SK-N-SH (cell line): ENCODE data around the gene INPP5A. TPM values are rescaled to one million over a fixed set of nuclear protein-coding genes. Genes with fewer than 3 reads are reported as not detected.

Experiments used
- CTCF ChIA-PET: fragments of 300-600, 350-600 bp; formaldehyde crosslinking; extraction: SDS; loops from one replicate; lab custom pipeline; 2021; lab: Yijun Ruan, JAX
- POLR2A ChIA-PET: fragments of 350-600 bp; sonication (Branson Sonifier 250); formaldehyde crosslinking; extraction: SDS; loops from one replicate; lab custom pipeline; 2020; ENCODE audit warnings: antibody characterized with exemption, inconsistent platforms; lab: Yijun Ruan, JAX
- DNase-seq: peaks from one replicate; pipeline ENCODE4 v3.0.0; 2012
- H2AFZ ChIP-seq: fragments of 200-600 bp; sonication (generic); 2 replicates; pipeline ENCODE4 v1.8.1; 2016; ENCODE audit warnings: antibody characterized with exemption, mild to moderate bottlenecking, low read depth
- H3F3A ChIP-seq: fragments of 200-600 bp; sonication (generic); replicated peaks from 2 replicates; pipeline ENCODE3; 2016; ENCODE audit warnings: antibody characterized with exemption, mild to moderate bottlenecking; ENCODE audit not compliant: insufficient read depth
- H3K27ac ChIP-seq, 2 experiments: fragments of 200-500 bp in 1 of 2; fragments of 200-600 bp in 1 of 2; sonication (Bioruptor generic) in 1 of 2; sonication (generic), shearing (Covaris generic) in 1 of 2; 2 replicates each; pipeline versions ENCODE4 v1.5.1 to v1.6.1; 2014 to 2016; ENCODE audit warnings: low read depth in 2 of 2, inconsistent platforms in 1 of 2, low read length in 1 of 2, mild to moderate bottlenecking in 1 of 2, mixed read lengths in 1 of 2
- H3K27me3 ChIP-seq: fragments of 200-600 bp; sonication (generic), shearing (Covaris generic); 2 replicates; pipeline ENCODE4 v1.6.1; 2016; ENCODE audit warnings: mixed run types; ENCODE audit not compliant: insufficient read depth
- H3K36me3 ChIP-seq, 2 experiments: fragments of 200-500 bp in 1 of 2; fragments of 200-600 bp in 1 of 2; sonication (Bioruptor generic) in 1 of 2; sonication (generic) in 1 of 2; replicated peaks in 1 of 2; 2 replicates each; pipeline versions ENCODE3 to v1.5.1; 2014 to 2016; ENCODE audit warnings: low read length in 1 of 2, mild to moderate bottlenecking in 1 of 2; ENCODE audit not compliant: insufficient read depth in 2 of 2, control insufficient read depth in 1 of 2
- H3K4me1 ChIP-seq, 2 experiments: fragments of 200-500 bp in 1 of 2; fragments of 200-600 bp in 1 of 2; sonication (Bioruptor generic) in 1 of 2; sonication (generic), shearing (Covaris generic) in 1 of 2; 2 replicates each; pipeline versions ENCODE4 v1.5.1 to v1.6.1; 2014 to 2016; ENCODE audit warnings: low read depth in 1 of 2, low read length in 1 of 2, mixed run types in 1 of 2; ENCODE audit not compliant: insufficient read depth in 2 of 2, control insufficient read depth in 1 of 2
- H3K4me2 ChIP-seq: fragments of 200-600 bp; sonication (generic), shearing (Covaris generic); 2 replicates; pipeline ENCODE4 v1.6.1; 2017; ENCODE audit warnings: mixed run types
- H3K4me3 ChIP-seq, 2 experiments: fragments of 200-500 bp in 1 of 2; fragments of 200-600 bp in 1 of 2; sonication (Bioruptor generic) in 1 of 2; sonication (generic), shearing (Covaris generic) in 1 of 2; 2 replicates each; pipeline versions ENCODE4 v1.5.1 to v1.8.1; 2014 to 2016; ENCODE audit warnings: low read depth in 2 of 2, inconsistent platforms in 1 of 2, low read length in 1 of 2, mild to moderate bottlenecking in 1 of 2, mixed read lengths in 1 of 2, moderate library complexity in 1 of 2
- H3K79me2 ChIP-seq: fragments of 200-600 bp; sonication (generic); 2 replicates; pipeline ENCODE4 v1.8.1; 2017; ENCODE audit warnings: mild to moderate bottlenecking; ENCODE audit not compliant: insufficient read depth
- H3K9ac ChIP-seq: fragments of 200-600 bp; sonication (generic); 2 replicates; pipeline ENCODE4 v1.6.1; 2017; ENCODE audit warnings: mixed run types
- H3K9me2 ChIP-seq: fragments of 200-600 bp; sonication (generic); 2 replicates; pipeline ENCODE4 v1.6.1; 2017; ENCODE audit warnings: mixed run types
- H3K9me3 ChIP-seq: fragments of 200-600 bp; sonication (generic); 2 replicates; pipeline ENCODE4 v1.6.1; 2017; ENCODE audit warnings: mixed run types, mild to moderate bottlenecking, moderate library complexity
- H4K20me1 ChIP-seq: fragments of 200-600 bp; sonication (generic); 2 replicates; pipeline ENCODE4 v1.6.1; 2017; ENCODE audit warnings: mild to moderate bottlenecking, mixed run types; ENCODE audit not compliant: insufficient read depth
- CHD2 ChIP-seq: fragments of 150-350 bp; IDR thresholded peaks from 2 replicates; pipeline ENCODE4 v1.6.1; 2018; ENCODE audit warnings: low read length; ENCODE audit not compliant: partially characterized antibody
- ELF1 ChIP-seq: IDR thresholded peaks from 2 replicates; pipeline ENCODE4 v1.4.0; 2012
- FOSL2 ChIP-seq: IDR thresholded peaks from 2 replicates; pipeline ENCODE4 v1.4.0; 2012; ENCODE audit warnings: low read depth, mild to moderate bottlenecking, moderate library complexity, borderline replicate concordance
- FOXM1 ChIP-seq: IDR thresholded peaks from 2 replicates; pipeline ENCODE4 v1.4.0; 2012; ENCODE audit warnings: low read depth, mild to moderate bottlenecking
- JUND ChIP-seq: IDR thresholded peaks from 2 replicates; pipeline ENCODE4 v1.4.0; 2012
- MXI1 ChIP-seq: IDR thresholded peaks from 2 replicates; pipeline ENCODE4 v1.6.1; 2012; ENCODE audit warnings: mild to moderate bottlenecking, low read depth, low read length, improper control_type of control experiment
- NFIC ChIP-seq: IDR thresholded peaks from 2 replicates; pipeline ENCODE4 v1.4.0; 2012; ENCODE audit warnings: borderline replicate concordance
- PBX3 ChIP-seq: IDR thresholded peaks from 2 replicates; pipeline ENCODE4; 2012
- POLR2AphosphoS5 ChIP-seq: IDR thresholded peaks from 2 replicates; pipeline ENCODE4 v1.6.1; 2012; ENCODE audit warnings: low read depth, low read length
- RCOR1 ChIP-seq: fragments of 150-350 bp; IDR thresholded peaks from 2 replicates; pipeline ENCODE4 v1.6.1; 2017; ENCODE audit warnings: antibody characterized with exemption, low read length
- SIN3A ChIP-seq: IDR thresholded peaks from 2 replicates; pipeline ENCODE4 v1.6.1; 2012; ENCODE audit warnings: low read depth, mild to moderate bottlenecking, low read length, moderate library complexity, borderline replicate concordance
- TEAD4 ChIP-seq: IDR thresholded peaks from 2 replicates; pipeline ENCODE4 v1.4.0; 2012; ENCODE audit warnings: mild to moderate bottlenecking, borderline replicate concordance; ENCODE audit not compliant: insufficient read depth
- USF2 ChIP-seq: fragments of 150-350 bp; IDR thresholded peaks from 2 replicates; pipeline ENCODE4 v1.6.1; 2017; ENCODE audit warnings: antibody characterized with exemption, low read length, low read depth, borderline replicate concordance
- YY1 ChIP-seq: IDR thresholded peaks from 2 replicates; pipeline ENCODE4 v1.4.0; 2012; ENCODE audit warnings: low read depth, mild to moderate bottlenecking
- ZBTB33 ChIP-seq: IDR thresholded peaks from 2 replicates; pipeline ENCODE4 v1.4.0; 2012; ENCODE audit warnings: low read depth, borderline replicate concordance
- WGBS: methylation state at CpG from one replicate; pipeline ENCODE4 v1.1.6; 2017; ENCODE audit warnings: low lambda C conversion rate; 5-methylcytosine and 5-hydroxymethylcytosine counted together
- polyA plus RNA-seq, 3 experiments: library from polyadenylated mRNA; depleted of rRNA; stranded (reverse); fragments of >200 nt; gene quantifications; 2 replicates each; pipeline ENCODE4 v1.2.3, GENCODE V29; 2012

INPP5A gene
- polyA plus RNA-seq, 1 of the 3 experiments (the other 2 are of a cell fraction) = 12.0 TPM

GRCh38 chr10:132807621-132808049, 270.0 kb downstream of the INPP5A start:
- Histone ChIP-seq H3K27ac (no peak overlapping the region), H2AFZ (no peak overlapping the region), H3F3A (no peaks in the 10 kb centered on the region), H4K20me1 (no peaks in the 10 kb centered on the region), H3K79me2 (no peaks in the 10 kb centered on the region), H3K36me3 (no peaks in the 10 kb centered on the region), H3K4me1 (peaks cover 0 to 5% of the 10 kb centered on the region in 2 experiments; a peak in 1 of 4 replicates), H3K9ac (no peak overlapping the region), H3K9me3 (no peaks in the 10 kb centered on the region), H3K9me2 (no peaks in the 10 kb centered on the region), H3K27me3 (no peaks in the 10 kb centered on the region), H3K4me2 (no peak overlapping the region), H3K4me3 (no peak overlapping the region)
- ChIA-PET POLR2A (no interaction called here), CTCF (interaction anchor here (0.6 to 0.8 kb wide), 2 partner anchors 150 to 172 kb away, joined by 3 read pairs; no protein-coding TSS in a partner anchor)
- 25% methylated on average over 2 of the region's 27 CpGs for WGBS
- no peak for DNase-seq
- no peak for TF ChIP-seq JUND
- no peak for TF ChIP-seq FOSL2
- no peak for TF ChIP-seq MXI1
- TF ChIP-seq USF2 = no peak
- TF ChIP-seq SIN3A = no peak
- TF ChIP-seq PBX3 = no peak
- no peak for TF ChIP-seq YY1
- no peak for TF ChIP-seq ELF1
- TF ChIP-seq CHD2 = no peak
- TF ChIP-seq POLR2AphosphoS5 = no peak
- no peak for TF ChIP-seq RCOR1
- no peak for TF ChIP-seq NFIC
- no peak for TF ChIP-seq TEAD4
- TF ChIP-seq FOXM1 = no peak
- no peak for TF ChIP-seq ZBTB33
